OCI-M1 (cell line): ENCODE measurements around the gene MELK.

Experiments used
- DNase-seq: peaks from one replicate; lab custom pipeline; 2025; lab: John Stamatoyannopoulos, UW

The MELK gene

DNA sequence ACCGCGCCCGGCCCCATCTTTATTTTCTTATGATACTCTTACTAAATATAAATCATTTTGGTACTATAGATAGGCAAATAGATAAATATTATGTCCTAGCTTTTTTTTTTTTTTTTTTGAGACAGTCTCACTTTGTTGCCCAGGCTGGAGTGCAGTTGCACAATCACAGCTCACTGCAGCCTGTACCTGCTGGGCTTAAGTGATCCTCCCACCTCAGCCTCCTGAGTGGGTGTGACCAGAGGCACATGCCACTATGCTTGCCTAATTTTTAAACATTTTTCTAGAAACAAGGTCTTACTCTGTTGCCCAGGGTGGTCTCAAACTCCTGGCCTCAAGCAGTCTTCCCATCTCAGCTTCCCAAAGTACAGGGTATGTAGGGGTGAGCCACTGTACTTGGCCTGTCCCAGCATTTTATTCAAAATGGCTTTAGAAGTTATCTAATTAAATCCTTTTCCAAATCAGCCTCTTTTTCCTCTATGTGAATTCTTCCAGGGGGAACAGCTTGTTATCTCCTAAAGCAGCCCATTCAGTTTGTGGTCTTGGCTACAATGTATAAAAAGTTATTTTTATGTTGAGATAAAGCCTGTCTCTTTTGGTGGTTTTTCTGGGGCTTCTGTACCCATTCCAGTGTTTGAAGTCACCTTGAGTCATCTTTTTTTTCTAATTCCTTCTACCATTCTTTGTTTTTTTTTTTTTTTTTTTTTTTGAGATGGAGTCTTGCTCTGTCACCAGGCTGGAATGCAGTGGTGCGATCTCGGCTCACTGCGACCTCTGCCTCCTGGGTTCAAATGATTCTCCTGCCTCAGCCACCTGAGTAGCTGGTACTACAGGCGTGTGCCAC, 12.1 kb downstream of the MELK start:
- DNase-seq = peak; percentile 61

DNA sequence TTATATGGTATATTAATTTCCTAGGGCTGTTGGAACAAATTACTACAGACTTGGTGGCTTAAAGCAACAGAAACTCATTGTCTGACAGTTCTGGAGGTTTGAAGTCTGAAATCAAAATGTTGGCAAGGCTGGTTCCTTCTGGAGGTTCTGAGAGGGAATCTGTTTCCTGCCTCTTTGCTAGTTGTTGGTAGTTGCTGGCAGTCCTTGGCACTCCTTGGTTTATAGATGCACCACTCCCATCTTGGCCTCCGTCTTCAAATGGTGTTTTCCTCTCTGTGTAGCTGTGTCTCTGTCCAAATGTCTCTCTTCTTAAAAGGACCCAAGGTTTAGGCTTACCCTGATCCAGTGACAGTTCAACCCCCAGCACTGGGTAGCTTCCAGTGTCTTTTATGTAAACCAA, 17.5 kb downstream of the MELK start:
- no peak for DNase-seq

GRCh38 chr9:36592801-36593583, 20.3 kb downstream of the MELK start:
- DNase-seq = no peak

- no peak for DNase-seq
These were observed 21.5 kb downstream of the MELK start for GRCh38 chr9:36594213-36594612.

DNA sequence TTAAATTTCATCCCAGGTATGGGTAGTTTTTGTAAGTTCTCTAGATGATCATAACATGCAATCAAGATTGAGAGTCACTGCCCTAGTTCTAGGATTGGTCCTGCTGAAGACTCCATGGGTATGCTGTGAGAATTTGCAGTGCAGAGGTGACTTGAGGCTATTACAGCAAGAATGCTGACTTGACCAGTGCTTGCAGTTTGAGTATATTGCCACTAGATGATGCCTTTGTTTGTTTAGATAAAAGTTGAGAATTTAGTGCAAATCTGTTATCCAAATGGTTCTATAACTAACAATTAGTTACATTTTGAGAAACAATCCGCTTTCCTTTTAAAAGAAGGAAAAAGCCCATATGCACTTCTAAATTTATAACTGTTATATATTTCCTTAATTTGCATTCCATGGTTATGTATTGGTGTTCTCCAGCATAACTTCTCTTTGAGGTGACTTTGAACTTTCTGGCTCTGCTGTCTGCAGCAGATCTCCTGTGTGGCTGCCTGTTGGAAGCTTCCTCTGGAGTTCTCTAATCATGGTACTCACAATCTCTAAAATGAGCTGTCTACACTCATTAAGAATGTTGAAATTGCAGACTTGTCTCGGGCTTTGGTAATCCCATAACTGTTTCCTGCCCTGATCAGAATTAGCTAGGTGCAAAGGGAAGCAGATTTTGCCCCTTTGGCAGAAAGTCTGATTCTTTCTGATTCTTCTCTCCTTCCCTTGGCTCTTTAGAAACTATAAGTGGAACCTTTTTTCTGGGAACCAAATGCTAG, 24.9 kb downstream of the MELK start:
- peak; percentile 54 for DNase-seq

- no peak for DNase-seq
These were observed 25.6 kb downstream of the MELK start for GRCh38 chr9:36598273-36598672.

DNA sequence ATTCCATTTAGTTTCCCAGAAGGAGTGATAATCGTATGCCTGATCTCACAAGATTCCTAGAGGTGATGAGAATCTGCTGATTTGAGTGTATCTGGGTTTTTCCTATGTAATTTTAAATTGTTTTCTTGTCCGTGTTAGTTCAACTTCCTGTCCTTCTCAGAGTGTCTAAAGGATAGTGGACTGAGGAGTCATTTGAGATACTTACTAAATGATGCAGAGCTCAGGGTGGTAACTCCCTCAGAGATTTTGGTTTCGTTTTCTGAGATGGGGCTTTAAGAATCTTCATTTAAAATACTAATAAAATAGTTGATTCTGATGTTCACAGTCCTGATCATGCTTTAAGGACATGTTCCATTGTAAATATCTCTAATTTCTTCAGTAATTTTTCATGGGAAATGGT, 30.3 kb downstream of the MELK start:
- DNase-seq = no peak

DNA sequence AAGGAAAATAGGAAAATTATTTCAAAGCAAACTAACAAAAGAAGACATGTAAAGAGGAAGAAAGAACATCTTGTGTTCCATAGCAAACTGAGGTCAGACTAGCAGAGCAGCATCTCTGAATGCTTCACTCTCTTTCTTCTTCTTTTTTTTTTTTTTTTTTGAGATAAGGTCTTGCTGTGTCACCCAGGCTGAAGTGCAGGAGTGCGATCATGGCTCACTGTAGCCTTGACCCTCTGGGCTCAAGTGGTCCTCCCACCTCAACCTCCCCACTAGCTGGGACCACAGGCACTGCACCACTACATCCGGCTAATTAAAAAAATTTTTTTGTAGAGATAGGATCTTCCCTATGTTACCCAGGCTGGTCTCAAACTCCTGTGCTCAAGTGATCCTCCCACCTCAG, 36.6 kb downstream of the MELK start:
- peak; percentile 52 for DNase-seq

DNA sequence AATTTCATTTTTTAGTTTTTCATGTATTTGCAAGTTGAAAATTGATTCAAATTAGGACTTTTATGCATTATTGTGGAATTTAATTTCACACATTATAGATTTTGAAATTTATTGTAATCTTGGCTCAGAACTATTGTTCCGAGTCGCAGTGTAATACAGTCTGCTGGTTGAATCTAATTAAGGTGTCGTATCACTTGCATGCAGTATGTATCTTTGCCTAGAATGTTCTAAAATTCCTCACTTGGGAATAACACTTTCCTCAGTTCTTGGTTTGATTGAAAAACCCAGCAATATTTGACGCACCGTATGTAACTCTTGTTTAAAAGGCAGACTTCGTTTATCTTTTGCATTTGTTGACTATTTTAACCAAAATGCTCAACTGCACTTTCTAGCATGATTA, 49.4 kb downstream of the MELK start:
- no peak for DNase-seq

GRCh38 chr9:36623280-36623679, 50.6 kb downstream of the MELK start:
- no peak for DNase-seq

- no peak for DNase-seq
These were observed 52.4 kb downstream of the MELK start for GRCh38 chr9:36625006-36625615.

GRCh38 chr9:36632892-36633291, 60.2 kb downstream of the MELK start:
- DNase-seq = peak; percentile 57

DNA sequence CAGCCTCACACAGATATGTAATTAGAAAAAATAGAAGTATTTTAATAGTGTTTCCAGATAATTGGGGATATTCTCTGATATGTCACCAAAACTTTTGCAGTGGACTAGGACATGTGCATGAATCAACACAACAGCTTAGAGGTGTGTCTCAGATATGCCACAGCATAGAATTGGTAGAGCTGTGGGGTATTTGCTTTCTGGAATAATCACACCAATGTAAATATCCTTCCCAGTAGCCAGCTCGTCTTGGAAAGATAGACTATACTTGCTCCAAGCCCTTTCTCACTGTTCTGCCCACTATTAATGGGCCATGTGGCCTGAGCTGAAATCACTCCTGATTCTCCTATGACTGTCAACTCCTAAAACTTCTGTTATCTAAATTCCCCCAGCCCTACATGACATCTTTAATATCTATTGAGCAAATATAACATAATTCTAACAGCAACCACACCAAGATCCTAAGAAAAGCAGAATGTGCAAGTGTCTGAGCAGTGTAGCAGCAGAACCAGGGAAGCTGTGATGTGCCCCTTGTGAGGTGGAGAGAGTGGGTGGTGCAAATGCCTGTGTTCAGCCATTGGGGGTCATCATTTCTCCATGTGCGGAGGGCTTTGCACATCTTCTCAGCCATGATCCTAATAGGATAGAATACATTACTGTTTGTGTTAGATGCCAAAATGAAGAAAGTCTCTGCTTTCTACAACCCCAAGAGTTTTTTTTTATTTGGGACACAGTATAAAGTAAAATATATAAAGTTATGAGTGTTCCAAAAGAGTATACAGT, 65.0 kb downstream of the MELK start:
- DNase-seq = no peak

GRCh38 chr9:36640771-36641381, 68.2 kb downstream of the MELK start:
- DNase-seq = no peak

DNA sequence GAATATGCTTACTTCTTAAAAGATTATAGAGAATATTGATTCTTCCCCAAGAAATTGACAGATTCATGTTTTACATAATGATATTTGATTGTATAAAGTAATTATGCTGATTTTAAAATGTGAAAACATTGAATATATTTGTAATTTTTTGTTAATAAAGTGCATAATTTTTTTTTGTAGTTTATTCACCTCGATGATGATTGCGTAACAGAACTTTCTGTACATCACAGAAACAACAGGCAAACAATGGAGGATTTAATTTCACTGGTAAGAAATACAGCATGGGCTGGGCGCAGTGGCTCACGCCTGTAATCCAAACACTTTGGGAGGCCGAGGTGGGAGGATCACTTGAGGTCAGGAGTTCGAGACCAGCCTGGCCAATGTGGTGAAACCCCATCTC, 70.1 kb downstream of the MELK start:
- DNase-seq = no peak

GRCh38 chr9:36656842-36657241, 84.1 kb downstream of the MELK start:
- DNase-seq = no peak

GRCh38 chr9:36659500-36659899, 86.8 kb downstream of the MELK start:
- DNase-seq = no peak

- DNase-seq = peak; percentile 18
These were observed 92.1 kb downstream of the MELK start for GRCh38 chr9:36664806-36665205.

DNA sequence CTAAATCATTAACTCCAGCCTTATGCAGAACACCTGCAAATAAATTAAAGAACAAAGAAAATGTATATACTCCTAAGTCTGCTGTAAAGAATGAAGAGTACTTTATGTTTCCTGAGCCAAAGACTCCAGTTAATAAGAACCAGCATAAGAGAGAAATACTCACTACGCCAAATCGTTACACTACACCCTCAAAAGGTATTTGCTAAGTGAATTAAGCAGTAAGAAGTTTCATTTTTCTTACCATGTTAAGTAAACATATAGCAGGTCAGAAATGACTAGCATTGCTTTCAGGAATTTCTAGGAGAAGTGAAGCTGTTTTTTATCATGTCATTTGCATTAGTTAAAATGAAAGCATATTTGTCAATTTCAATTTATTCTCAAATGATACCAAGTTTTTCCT, 92.7 kb downstream of the MELK start:
- DNase-seq = no peak

- peak; percentile 93 for DNase-seq
These were observed 93.3 kb downstream of the MELK start for GRCh38 chr9:36665921-36666431.

- no peak for DNase-seq
These were observed 98.9 kb downstream of the MELK start for GRCh38 chr9:36671561-36671960.
